ENCODE measurements around the gene ALKBH5. TPM values are rescaled to one million over a fixed set of nuclear protein-coding genes. Genes with fewer than 3 reads are reported as not detected.

Gene ALKBH5
- total RNA-seq, 4 donors from 2014 or later = 188 to 271 (median 224) TPM

DNA sequence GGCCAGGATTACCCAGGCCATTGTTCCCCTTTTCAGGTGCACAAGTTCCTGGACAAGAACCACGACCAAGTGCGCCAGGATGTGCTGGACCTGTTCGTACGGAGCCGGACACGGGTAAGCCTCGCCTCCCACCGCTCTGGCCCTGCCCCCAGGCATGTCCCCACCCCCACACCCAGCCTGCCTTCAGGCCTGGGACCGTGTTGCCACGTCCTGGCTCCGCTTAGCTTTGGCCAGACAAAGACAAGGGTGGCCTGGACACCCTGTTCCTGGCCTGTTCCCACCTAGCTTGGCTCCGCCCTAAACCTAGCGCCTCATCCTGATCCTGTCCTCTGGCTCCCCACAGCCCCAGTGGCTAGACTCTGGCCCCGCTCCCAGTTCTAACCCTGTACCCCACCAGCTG is 44.1 kb upstream of the ALKBH5 start:
- no peaks in the 10 kb centered on the region for H3K27me3 ChIP-seq
- peak overlapping the region in 1 of 4 donors; percentile 19 for H3K27ac ChIP-seq
- in situ Hi-C loops (cut with MboI; ENCODE audit: low sequenced_read_pairs in 4 of 4) = no loop called here
- H3K36me3 ChIP-seq = no peaks in the 10 kb centered on the region
- peaks cover 0 to 10% of the 10 kb centered on the region in 2 donors for H3K4me1 ChIP-seq
- TF ChIP-seq, protein P1, sequence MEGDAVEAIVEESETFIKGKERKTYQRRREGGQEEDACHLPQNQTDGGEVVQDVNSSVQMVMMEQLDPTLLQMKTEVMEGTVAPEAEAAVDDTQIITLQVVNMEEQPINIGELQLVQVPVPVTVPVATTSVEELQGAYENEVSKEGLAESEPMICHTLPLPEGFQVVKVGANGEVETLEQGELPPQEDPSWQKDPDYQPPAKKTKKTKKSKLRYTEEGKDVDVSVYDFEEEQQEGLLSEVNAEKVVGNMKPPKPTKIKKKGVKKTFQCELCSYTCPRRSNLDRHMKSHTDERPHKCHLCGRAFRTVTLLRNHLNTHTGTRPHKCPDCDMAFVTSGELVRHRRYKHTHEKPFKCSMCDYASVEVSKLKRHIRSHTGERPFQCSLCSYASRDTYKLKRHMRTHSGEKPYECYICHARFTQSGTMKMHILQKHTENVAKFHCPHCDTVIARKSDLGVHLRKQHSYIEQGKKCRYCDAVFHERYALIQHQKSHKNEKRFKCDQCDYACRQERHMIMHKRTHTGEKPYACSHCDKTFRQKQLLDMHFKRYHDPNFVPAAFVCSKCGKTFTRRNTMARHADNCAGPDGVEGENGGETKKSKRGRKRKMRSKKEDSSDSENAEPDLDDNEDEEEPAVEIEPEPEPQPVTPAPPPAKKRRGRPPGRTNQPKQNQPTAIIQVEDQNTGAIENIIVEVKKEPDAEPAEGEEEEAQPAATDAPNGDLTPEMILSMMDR (IDR thresholded peaks at IDR 0.05 in 4 of 5, conservative IDR thresholded peaks at IDR 0.05 in 1 of 5) = no peak
- no peak for TF ChIP-seq POLR2A (IDR thresholded peaks at IDR 0.05)
- ATAC-seq (peak in 1 of 2 donors; percentile 54), DNase-seq (peak; percentile 32 to 37)
- H3K4me3 ChIP-seq = no peak overlapping the region
- intact Hi-C loops (cut with DNase I; ENCODE audit: low total_unique reads) = no loop called here
- H3K9me3 ChIP-seq = no peaks in the 10 kb centered on the region

DNA sequence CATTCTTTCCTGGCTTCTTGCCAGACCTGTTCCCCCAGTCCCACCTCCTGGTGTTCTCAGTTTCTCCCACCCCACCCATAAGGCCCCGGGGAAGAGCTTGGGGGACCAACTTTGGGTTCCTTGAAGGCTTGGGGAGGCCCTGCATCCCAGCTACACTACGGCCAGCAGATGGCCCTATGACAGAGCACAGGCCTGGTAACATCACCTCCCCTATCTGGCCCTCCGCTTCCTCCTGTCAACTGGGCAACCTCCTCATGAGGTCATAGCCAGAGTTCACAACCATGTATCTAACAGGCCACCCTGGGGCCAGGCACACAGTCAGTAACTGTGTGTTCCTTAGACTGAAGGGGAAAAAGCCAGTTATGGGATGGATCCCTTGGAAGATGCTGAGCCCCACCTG is 43.7 kb upstream of the ALKBH5 start:
- ATAC-seq (no peak), DNase-seq (no peak)
- Histone ChIP-seq H3K36me3 (no peaks in the 10 kb centered on the region), H3K4me3 (no peak overlapping the region), H3K27me3 (no peaks in the 10 kb centered on the region), H3K27ac (peak overlapping the region in 1 of 4 donors; percentile 19), H3K9me3 (no peaks in the 10 kb centered on the region), H3K4me1 (peaks cover 0 to 10% of the 10 kb centered on the region in 2 donors)
- in situ Hi-C loops (cut with MboI; ENCODE audit: low sequenced_read_pairs in 4 of 4) (no loop called here), intact Hi-C loops (cut with DNase I; ENCODE audit: low total_unique reads) (loop anchor here (2.0 kb wide), 1 partner anchor 45 kb away; no protein-coding TSS in a partner anchor)
- TF ChIP-seq, protein P1 (IDR thresholded peaks at IDR 0.05 in 4 of 5, conservative IDR thresholded peaks at IDR 0.05 in 1 of 5) = no peak
- TF ChIP-seq POLR2A (IDR thresholded peaks at IDR 0.05) = no peak

GRCh38 chr17:18140648-18141047 is 43.0 kb upstream of the ALKBH5 start:
- H3K4me3 ChIP-seq = no peak overlapping the region
- TF ChIP-seq, protein P1 (IDR thresholded peaks at IDR 0.05 in 4 of 5, conservative IDR thresholded peaks at IDR 0.05 in 1 of 5) = no peak
- no peak for TF ChIP-seq POLR2A (IDR thresholded peaks at IDR 0.05)
- no peaks in the 10 kb centered on the region for H3K27me3 ChIP-seq
- H3K36me3 ChIP-seq = no peaks in the 10 kb centered on the region
- H3K4me1 ChIP-seq = peaks cover 0 to 10% of the 10 kb centered on the region in 2 donors
- intact Hi-C loops (cut with DNase I; ENCODE audit: low total_unique reads) (loop anchor here (2.0 kb wide), 1 partner anchor 44 kb away; no protein-coding TSS in a partner anchor), in situ Hi-C loops (cut with MboI; ENCODE audit: low sequenced_read_pairs in 4 of 4) (no loop called here)
- no peak overlapping the region for H3K27ac ChIP-seq
- DNase-seq (no peak), ATAC-seq (peak in 1 of 2 donors; percentile 14)
- no peaks in the 10 kb centered on the region for H3K9me3 ChIP-seq

GRCh38 chr17:18141210-18141803 is 42.3 kb upstream of the ALKBH5 start:
- DNase-seq (no peak), ATAC-seq (peak; percentile 40 to 64)
- Histone ChIP-seq H3K4me1 (peaks cover 0 to 10% of the 10 kb centered on the region in 2 donors), H3K9me3 (no peaks in the 10 kb centered on the region), H3K36me3 (no peaks in the 10 kb centered on the region), H3K27me3 (no peaks in the 10 kb centered on the region), H3K4me3 (no peak overlapping the region), H3K27ac (no peak overlapping the region)
- in situ Hi-C loops (cut with MboI; ENCODE audit: low sequenced_read_pairs in 4 of 4) = no loop called here
- no peak for TF ChIP-seq POLR2A (IDR thresholded peaks at IDR 0.05)
- TF ChIP-seq, protein P1 (IDR thresholded peaks at IDR 0.05 in 4 of 5, conservative IDR thresholded peaks at IDR 0.05 in 1 of 5) = peak; percentile 45 to 69 (median 60)
- intact Hi-C loops (cut with DNase I; ENCODE audit: low total_unique reads) = loop anchor here (2.0 kb wide), 1 partner anchor 43 kb away; no protein-coding TSS in a partner anchor
